PFSK-1 (cell line): ENCODE measurements around the gene CTNND2.

ENCODE experiments used
- FOXP2 ChIP-seq: optimal IDR thresholded peaks from 2 replicates; pipeline ENCODE3; 2011; ENCODE audit warnings: borderline replicate concordance, control low read depth, inconsistent platforms; ENCODE audit not compliant: insufficient read depth; ENCODE audit errors: extremely low read length, extremely low read depth
- POLR2AphosphoS5 ChIP-seq: IDR thresholded peaks from 2 replicates; pipeline ENCODE4 v1.6.1; 2012; ENCODE audit warnings: low read depth, mild to moderate bottlenecking, control low read depth, low read length, moderate library complexity
- SIN3A ChIP-seq: IDR thresholded peaks from 2 replicates; pipeline ENCODE4 v1.6.1; 2012; ENCODE audit warnings: mild to moderate bottlenecking, low read length, moderate library complexity, borderline replicate concordance; ENCODE audit not compliant: insufficient read depth
- TAF1 ChIP-seq: IDR thresholded peaks from 2 replicates; pipeline ENCODE4 v1.6.1; 2012; ENCODE audit warnings: low read length, control low read depth, borderline replicate concordance; ENCODE audit not compliant: insufficient read depth
- TF ChIP-seq, protein P1 (sequence below), 2 experiments: IDR thresholded peaks; 2 replicates each; pipeline versions ENCODE4 v1.6.1 to v1.8.0; 2011 to 2012; ENCODE audit warnings: low read depth in 2 of 2, low read length in 2 of 2, control low read depth in 1 of 2, inconsistent platforms in 1 of 2, mild to moderate bottlenecking in 1 of 2, moderate library complexity in 1 of 2; ENCODE audit not compliant: insufficient read depth in 1 of 2

CTNND2 gene

DNA sequence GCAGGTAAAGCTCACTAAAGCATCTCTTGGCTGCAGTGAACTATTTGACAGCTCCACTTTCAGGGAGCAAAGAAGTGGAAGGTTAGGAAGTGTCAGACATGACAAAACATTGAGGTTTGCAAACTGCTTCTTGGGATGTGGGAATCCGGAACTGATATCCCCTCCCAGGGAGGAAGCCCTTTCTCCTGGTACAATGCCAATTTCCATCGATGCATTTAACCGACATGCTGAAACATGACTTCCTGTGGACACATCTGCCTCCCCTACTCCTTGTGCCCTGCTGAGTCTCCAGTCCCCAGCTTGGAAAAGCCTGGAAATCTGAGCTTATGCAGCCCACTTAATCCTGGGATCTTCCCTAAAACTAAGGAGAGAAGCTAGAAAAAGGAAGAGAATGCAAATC, 820.1 kb downstream of the CTNND2 start:
- TF ChIP-seq POLR2AphosphoS5 (no peak), TAF1 (no peak), FOXP2 (no peak), SIN3A (no peak)
- TF ChIP-seq, protein P1, sequence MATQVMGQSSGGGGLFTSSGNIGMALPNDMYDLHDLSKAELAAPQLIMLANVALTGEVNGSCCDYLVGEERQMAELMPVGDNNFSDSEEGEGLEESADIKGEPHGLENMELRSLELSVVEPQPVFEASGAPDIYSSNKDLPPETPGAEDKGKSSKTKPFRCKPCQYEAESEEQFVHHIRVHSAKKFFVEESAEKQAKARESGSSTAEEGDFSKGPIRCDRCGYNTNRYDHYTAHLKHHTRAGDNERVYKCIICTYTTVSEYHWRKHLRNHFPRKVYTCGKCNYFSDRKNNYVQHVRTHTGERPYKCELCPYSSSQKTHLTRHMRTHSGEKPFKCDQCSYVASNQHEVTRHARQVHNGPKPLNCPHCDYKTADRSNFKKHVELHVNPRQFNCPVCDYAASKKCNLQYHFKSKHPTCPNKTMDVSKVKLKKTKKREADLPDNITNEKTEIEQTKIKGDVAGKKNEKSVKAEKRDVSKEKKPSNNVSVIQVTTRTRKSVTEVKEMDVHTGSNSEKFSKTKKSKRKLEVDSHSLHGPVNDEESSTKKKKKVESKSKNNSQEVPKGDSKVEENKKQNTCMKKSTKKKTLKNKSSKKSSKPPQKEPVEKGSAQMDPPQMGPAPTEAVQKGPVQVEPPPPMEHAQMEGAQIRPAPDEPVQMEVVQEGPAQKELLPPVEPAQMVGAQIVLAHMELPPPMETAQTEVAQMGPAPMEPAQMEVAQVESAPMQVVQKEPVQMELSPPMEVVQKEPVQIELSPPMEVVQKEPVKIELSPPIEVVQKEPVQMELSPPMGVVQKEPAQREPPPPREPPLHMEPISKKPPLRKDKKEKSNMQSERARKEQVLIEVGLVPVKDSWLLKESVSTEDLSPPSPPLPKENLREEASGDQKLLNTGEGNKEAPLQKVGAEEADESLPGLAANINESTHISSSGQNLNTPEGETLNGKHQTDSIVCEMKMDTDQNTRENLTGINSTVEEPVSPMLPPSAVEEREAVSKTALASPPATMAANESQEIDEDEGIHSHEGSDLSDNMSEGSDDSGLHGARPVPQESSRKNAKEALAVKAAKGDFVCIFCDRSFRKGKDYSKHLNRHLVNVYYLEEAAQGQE (IDR thresholded peaks at IDR 0.05; ENCODE audit: insufficient read depth in 1 of 2, low read depth in 2 of 2, low read length in 2 of 2) = no peak

- TF ChIP-seq TAF1 = no peak
- no peak for TF ChIP-seq SIN3A
- TF ChIP-seq, protein P1 (IDR thresholded peaks at IDR 0.05; ENCODE audit: insufficient read depth in 1 of 2, low read depth in 2 of 2, low read length in 2 of 2) = no peak
- TF ChIP-seq FOXP2 = no peak
- TF ChIP-seq POLR2AphosphoS5 = no peak
Measured at GRCh38 chr5:11082404-11082945, 821.8 kb downstream of the CTNND2 start.

DNA sequence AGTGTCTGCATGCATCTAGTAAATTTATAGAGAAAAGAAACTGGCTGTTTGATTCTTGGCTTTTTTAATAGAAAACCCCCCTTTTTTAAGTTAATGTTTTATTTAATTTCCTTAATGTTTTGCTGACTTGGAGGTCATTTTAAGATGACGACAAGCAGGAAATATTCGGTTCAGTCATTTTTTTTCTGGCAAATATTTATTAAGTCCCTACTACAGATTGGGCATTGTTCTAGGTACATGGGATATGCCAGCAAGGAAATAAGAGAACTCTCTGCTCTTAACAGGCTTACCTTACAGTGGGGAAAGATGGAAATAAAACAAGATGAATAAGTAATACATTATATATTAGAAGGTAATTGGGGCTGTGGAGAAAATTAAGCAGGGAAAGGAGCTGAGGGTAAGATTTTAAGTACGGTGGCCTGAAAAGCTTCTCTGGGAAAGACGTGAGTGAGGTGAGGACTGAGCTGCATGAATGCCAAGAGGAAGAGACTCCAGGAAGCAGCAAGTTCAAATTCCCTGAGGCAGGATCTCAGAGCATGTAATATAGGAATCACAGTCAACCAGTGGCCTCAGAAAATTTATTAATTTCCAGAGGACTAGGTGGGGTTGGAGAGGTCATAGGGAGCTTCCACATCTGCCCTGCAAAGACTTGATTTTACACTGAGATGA, 827.2 kb downstream of the CTNND2 start:
- TF ChIP-seq POLR2AphosphoS5 (no peak), TAF1 (no peak), FOXP2 (no peak), SIN3A (no peak)
- TF ChIP-seq, protein P1 (IDR thresholded peaks at IDR 0.05; ENCODE audit: insufficient read depth in 1 of 2, low read depth in 2 of 2, low read length in 2 of 2) = no peak

- TF ChIP-seq, protein P1 (IDR thresholded peaks at IDR 0.05; ENCODE audit: insufficient read depth in 1 of 2, low read depth in 2 of 2, low read length in 2 of 2) = no peak
- TF ChIP-seq POLR2AphosphoS5 (no peak), FOXP2 (no peak), TAF1 (no peak), SIN3A (no peak)
Measured at GRCh38 chr5:11075035-11075805, 829.0 kb downstream of the CTNND2 start.
